Activated CD4-positive, CD25-positive, alpha-beta regulatory T cell treated with anti-CD3 and anti-CD28 coated beads, Interleukin-2, amount 50 U/mL, for 72 hours (primary cell): ENCODE results near the gene NPM1.
"Not testable (repeated sequence)": the region's sequence is repeated elsewhere in the genome, so short reads cannot be mapped to it uniquely, and the experiment has no call there.

Source experiments
- DNase-seq: peaks from one replicate; pipeline ENCODE4 v3.0.0; 2021

Gene NPM1

DNA sequence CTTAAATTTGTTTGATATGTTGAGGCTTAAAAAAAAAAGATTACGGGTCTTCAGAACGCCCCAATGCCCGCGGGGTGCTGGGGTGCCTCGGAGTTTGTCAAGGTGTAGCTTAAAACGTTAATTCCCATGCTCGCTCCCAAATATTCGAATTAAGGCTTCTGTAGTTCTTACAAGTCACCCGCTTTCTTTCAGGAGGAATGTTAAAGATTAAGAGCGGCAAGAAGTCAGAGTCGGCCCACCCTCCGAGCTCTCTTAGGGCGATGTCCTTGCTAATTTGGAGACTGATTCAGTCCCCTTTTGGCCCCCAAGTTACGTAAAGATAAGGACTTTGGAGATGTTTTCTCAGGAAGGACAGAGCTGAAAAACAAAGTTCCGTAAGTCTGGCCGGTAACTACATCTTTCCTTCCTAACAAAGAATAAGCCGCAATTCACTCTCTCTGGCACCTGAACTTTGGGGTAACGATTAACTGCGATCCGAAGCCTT lies 746 bp upstream of the NPM1 start:
- DNase-seq, result no peak

DNA sequence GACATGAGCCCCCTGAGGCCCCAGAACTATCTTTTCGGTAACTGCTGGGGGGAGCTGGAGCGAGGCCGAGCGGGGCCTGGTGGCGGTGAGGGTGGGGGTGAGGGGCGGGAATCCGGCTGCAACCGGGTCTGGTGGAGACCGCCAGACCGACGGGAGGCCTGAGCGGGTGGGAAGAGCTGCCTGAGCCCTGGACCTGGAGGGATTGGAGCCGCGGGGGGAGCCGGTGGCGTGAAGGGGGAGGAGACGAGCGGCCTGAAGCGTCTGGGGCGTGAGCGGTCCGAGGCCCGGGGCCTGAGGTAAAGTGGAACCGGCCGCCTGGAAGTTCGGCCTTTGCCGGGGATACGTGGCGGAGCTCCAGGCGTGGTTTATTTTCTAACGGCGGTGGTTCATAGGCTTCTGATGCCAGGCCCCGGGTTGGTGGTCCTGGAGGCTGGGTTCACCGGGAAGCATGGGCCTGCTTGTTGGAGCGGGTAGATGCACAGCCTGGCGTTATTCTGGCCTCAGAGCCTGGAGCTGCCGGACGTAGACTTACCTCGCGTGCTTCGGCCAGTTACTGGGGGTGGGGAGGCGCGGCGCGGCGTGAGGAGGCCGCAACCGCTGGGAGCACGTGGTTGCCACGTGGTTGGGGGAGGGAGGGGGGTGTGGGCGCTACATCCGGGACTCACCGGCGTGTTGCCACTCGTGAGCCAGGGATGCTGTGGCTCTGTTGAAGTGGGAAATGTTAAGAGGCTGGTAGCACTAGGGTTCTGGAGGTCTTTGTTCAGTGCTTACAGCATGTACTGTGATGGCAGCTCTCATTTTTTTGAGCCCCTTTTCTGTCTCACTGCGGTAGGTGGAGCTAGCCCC lies 544 bp downstream of the NPM1 start:
- peak; percentile 87 for DNase-seq

DNA sequence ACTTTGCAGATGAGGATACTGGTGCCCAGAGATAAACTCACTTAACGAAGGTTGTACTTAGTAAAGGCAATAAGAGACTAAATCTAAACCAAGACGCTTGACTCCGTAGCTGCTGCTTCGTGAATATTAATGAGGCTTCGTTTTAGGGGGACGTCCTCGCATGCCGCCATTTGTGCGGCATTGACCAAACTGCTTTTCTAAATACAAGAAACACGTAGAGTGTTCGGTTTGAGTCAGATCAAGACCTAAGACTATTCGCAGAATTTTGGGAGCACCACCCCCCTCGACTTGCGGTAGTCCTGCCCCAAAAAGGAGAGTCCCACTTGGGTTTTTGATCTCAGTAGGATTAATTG lies 1.1 kb downstream of the NPM1 start:
- peak; percentile 34 for DNase-seq

DNA sequence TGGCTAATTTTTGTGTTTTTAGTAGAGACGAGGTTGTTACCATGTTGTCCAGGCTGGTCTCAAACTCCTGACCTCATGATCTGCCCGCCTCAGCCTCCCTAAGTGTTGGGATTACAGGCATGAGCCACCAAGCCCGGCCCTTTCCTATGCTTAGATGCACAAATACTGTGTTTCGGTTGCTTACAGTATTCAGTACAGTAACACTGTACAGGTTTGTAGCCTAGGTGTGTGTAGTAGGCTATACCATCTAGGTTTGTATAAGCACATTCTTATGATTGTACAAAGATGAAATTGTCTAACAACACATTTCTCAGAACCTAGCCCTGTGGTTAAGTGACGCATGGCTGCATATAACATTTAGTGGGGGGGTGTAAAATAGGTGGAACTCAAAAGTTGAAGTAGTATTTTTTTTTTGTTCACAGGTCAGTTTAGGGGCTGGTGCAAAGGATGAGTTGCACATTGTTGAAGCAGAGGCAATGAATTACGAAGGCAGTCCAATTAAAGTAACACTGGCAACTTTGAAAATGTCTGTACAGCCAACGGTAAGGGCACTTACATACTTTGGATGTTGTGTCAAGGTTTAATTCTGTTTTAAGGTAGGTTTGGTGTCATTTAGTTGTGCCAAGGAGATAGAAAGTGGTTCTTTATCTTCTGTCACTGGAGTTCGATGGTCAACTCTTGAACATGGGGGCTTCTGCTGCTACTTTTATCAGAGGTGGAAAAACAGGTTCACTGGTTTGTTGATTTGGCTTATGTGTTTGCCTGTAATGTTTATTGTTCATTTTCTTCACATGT lies 3.4 kb downstream of the NPM1 start:
- DNase-seq, result no peak

DNA sequence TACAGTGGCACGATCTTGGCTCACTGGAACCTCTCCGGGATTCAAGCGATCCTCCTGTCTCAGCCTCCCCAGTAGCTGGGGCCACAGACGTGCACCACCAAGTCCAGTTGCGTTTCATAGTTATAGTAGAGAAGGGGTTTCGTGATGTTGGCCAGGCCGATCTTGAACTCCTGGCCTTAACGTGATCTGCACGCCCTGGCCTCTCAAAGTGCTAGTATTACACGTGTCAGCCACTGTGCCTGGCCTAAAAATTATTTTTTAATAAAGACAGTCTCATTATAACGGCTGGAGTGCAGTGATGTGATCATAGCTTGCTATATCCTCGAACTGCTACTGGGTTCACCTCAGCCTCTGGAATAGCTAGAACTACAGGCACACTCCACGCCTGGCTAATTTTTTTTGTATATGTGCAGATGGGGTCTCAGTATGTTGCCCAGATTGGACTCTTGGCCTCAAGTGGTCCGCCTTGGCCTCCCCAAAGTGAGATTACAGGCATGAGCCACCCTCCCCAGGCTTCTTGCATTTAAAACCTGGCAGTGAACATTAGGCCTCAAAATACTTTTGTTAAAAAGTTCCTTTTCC lies 4.4 kb downstream of the NPM1 start:
- DNase-seq, result no peak

DNA sequence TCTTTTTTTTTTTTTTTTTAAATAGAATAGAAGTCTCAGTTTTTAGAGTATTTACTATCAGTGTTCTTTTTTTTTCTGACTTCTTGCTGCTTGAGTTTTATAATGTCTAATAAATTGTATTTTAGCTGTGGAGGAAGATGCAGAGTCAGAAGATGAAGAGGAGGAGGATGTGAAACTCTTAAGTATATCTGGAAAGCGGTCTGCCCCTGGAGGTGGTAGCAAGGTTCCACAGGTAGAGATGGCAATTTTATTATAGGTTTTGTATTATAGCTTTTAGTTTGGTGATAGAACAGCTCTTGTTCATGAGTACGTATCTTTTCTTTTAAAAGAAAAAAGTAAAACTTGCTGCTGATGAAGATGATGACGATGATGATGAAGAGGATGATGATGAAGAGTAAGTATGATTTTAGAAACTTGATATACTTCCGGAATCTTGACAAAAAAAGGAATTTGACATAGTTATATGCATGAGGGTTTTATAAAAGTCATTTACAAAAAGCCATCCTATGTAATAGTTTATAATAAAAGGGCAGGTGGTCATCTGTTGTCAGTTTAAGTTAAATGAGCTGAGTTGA lies 5.0 kb downstream of the NPM1 start:
- no peak for DNase-seq

DNA sequence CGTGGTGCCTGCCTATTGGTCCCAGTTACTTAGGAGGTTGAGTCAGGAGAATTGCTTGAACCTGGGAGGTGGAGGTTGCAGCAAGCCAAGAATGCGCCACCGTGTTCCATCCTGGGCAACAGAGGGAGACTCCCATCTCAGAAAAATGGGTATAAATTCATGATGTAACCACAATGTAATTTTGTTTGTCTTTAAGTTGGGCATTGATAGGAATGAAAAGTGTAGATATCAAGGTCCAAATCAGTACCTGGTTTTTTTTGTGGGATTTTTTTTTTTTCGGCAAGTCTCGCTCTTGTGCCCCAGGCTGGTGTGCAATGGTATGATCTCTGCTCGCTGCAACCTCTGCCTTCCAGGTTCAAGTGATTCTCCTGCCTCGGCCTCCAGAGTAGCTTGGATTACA lies 7.4 kb downstream of the NPM1 start:
- no peak for DNase-seq

DNA sequence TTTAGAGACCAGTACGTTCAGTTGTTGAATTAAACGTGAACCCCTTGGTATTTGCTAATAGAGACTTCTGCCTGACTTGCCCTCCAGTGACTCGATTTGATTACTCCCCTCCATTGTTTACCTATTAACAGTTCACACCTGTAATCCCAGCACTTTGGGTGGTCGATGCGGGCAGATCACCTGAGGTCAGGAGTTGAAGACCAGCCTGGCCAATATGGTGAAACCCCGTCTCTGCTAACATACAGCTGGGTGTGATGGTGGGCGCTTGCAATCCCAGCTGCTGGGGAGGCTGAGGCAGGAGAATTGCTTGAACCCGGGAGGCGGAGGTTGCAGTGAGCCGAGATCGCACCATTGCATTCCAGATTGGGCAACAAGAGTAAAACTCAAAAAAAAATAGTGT lies 8.9 kb downstream of the NPM1 start:
- not testable (repeated sequence) for DNase-seq

DNA sequence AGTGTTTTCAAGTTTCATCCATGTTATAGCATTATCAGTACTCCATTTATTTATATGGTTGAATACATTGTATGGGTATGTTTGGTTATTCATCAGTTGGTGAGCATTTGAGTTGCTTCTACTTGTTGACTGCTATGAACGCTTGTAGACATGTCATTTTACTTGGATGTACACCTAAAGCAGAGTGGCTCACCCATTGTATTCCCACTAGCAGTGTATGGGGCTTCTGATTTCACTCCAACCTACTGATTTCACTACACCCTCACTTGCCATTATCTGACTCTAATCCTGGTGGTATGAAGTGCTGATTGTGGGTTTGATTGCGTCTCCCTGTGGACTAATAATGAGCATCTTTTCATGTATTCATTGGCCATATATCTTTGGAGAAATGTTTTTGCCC lies 9.5 kb downstream of the NPM1 start:
- DNase-seq, result no peak

DNA sequence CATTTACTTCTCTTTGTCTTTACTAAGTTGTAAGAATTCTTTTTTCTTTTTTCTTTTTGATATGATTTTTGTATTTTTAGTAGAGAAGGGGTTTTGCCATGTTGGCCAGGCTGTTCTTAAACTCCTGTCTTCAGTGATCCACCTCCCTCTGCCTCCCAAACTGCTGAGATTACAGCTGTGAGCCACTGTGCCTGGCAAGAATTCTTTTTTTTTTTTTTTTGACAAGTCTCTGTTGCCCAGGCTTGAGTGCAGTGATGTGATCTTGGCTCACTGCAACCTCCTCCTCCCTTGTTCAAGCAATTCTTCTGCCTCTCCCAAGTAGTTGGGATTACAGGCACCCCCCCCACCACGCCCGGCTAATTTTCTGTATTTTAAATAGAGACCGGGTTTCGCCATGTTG lies 9.9 kb downstream of the NPM1 start:
- no peak for DNase-seq

DNA sequence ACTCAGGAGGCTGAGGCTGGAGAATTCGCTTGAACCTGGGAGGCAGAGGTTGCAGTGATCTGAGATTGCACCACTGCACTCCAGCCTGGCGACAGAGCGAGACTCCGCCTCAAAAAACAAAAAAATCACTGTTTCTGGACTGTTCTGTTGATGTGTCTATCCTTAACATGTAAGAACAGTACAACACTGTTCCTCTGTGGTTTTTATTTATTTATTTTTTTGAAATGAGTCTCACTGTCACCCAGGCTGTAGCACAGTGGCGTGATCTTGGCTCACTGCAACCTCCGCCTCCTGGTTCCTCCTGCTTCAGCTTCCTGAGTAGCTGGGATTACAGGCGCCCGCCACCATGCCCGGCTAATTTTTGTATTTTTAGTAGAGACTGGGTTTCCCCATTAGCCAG lies 11.0 kb downstream of the NPM1 start:
- not testable (repeated sequence) for DNase-seq

DNA sequence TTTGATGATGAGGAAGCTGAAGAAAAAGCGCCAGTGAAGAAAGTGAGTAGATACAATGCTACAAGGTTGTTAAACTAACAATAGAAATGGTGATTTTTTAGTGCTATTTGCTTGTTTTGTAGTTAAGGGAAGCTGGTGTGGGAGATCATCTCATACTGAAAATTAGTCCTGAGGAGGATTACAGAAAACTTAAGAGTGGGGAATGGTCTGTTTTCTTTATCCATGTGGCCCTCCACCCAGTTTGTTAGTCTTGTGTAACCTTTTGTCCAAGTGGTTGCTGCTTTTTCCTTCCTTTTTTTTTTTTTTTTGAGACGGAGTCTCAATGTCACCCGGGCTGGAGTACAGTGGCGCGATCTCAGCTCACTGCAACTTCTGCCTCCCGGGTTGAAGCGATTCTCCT lies 12.5 kb downstream of the NPM1 start:
- DNase-seq, result no peak

DNA sequence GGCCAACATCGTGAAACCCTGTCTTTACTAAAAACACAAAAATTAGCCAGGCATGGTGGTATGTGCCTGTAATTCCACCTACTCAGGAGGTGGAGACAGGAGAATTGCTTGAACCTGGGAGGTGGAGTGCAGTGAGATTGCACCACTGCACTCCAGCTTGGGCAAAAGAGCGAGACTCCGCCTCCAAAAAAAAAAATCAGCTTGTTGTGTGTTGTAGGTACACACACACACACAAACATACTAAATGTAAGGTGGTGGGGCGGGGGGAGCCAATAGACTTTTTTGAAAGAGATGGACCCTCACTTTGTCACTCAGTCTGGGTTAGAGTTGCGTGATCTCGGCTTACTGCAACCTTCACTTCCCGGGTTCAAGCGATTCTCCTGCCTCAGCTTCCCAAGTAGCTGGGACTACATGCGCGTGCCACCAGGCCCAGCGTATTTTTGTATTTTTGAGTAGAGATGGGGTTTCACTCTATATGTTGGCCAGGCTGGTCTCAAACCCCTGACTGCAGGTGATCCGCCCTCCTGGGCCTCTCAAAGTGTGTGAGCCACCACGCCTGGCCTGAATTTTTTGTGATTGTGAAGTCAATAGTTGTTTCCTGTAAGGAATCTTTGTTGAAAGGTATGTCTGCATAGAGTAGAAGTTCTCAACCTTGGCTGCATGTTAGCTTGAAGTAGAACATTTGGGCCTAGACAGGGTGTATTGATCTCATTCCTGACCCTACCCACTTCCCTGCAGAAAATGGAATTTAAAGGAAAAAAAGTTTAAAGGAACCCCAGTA lies 13.7 kb downstream of the NPM1 start:
- DNase-seq, result no peak

DNA sequence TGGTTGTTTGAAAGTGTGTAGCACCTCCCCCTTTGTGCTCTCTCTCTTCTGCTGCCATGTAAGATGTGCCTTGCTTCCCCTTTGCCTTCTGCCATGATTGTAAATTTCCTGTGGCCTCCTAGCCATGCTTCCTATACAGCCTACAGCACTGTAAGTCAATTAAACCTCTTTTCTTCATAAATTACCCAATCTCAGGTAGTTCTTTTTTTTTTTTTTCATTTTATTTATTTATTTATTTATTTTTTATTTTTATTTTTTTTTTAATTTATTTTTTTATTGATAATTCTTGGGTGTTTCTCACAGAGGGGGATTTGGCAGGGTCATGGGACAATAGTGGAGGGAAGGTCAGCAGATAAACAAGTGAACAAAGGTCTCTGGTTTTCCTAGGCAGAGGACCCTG lies 15.1 kb downstream of the NPM1 start:
- not testable (repeated sequence) for DNase-seq

DNA sequence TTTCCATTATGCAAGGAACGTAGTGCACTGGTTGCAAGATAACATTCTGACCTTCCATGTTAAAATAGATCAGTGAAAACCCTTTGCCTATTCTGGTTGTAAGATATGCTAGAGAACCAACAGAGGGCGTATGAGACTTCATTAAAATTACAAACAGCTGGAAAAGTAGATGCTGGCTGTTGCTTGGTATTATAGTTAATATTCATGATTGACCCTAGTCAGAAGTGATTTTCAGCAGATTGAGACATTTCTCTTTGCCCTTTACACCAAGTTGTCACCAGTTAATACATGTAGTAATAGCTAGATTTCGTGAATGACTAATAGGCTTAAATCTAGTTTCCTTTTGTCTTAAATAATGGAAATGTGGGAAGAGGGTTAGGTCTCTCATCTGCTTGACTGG lies 18.0 kb downstream of the NPM1 start:
- no peak for DNase-seq

DNA sequence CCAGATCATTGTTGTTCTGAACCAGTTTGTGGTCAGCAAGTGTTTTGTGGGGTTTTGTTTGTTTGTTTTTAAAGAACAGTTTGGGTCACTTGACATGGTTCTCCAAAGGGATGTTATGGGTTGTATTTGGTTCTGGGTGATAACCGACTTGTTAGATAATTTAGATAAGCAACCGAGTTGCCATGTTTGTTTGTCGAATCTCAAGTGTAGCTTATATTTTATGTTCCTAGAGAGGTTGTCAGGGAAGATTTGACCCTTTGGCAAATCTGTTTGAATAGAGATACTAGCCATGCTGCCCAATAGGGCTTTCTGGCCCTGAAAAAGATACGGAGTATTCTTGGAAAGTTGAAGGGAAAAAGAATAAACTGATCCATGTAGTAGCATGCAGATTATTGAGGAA lies 19.6 kb downstream of the NPM1 start:
- DNase-seq, result no peak

DNA sequence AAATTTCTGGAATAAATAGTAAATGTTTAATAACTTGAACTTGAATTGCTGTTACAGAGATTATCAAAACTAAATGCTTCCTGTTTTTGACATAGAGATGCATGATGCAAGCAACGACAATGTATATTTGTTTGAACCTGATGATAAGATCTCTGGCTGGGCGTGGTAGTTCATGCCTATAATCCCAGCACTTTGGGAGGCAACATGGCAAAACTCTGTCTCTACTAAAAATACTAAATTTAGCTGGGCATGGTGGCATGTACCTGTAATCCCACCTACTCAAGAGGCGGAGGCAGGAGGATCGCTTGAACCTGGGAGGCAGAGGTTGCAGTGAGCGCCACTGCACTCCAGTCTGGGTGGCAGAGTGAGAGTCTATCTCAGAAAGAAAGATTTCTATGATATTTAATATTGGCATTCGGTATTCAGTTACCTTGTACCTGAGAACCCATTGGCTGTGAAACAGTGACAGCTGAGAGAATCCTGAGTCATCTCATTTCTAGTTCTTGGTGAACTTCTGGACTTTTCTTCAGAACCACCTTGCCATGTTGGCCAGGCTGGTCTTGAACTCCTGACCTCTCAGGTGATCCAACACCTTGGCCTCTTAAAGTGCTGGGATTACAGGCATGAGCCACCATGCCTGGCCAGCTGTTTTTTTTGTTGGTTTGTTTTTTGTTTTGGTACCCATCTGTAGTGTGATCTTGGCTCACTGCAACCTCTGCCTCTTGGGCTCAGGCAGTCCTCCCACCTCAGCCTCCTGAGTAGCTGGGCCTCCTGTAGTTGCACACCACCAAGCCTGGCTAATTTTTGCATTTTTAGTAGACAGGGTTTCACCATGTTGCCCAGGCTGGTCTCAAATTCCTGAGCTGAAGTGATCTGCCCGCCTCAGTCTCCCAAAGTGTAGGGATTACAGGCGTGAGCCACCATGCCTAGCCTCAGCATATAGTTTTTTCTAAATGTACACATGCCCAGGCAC lies 21.8 kb downstream of the NPM1 start:
- DNase-seq, result no peak

DNA sequence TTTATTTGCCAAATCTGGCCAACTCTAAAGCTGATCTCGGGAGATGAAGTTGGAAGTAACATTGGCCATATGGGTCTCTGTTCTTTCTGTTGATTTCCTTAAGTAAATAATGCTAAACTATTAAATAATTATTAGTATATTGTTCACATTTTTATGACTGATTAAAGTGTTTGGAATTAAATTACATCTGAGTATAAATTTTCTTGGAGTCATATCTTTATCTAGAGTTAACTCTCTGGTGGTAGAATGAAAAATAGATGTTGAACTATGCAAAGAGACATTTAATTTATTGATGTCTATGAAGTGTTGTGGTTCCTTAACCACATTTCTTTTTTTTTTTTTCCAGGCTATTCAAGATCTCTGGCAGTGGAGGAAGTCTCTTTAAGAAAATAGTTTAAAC lies 22.5 kb downstream of the NPM1 start:
- DNase-seq, result no peak

DNA sequence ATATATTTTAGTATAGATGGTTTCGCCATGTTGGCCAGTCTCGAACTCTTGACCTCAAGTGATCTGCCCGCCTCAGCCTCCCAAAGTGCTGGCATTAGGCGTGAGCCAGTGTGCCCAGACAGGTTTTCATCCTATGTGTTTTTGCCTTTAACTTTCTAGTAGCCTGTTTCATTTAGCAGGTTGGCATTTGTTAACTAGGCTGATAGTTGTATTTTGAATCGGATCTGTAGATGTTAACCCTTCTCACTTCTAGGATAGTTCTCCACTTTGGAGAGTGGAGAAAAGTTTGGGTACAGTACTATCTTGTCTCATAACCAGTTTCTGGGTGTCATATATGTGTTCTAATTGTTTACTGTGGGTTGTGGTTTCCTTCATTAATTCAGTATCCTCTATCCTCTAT lies 24.5 kb downstream of the NPM1 start:
- DNase-seq, result no peak

DNA sequence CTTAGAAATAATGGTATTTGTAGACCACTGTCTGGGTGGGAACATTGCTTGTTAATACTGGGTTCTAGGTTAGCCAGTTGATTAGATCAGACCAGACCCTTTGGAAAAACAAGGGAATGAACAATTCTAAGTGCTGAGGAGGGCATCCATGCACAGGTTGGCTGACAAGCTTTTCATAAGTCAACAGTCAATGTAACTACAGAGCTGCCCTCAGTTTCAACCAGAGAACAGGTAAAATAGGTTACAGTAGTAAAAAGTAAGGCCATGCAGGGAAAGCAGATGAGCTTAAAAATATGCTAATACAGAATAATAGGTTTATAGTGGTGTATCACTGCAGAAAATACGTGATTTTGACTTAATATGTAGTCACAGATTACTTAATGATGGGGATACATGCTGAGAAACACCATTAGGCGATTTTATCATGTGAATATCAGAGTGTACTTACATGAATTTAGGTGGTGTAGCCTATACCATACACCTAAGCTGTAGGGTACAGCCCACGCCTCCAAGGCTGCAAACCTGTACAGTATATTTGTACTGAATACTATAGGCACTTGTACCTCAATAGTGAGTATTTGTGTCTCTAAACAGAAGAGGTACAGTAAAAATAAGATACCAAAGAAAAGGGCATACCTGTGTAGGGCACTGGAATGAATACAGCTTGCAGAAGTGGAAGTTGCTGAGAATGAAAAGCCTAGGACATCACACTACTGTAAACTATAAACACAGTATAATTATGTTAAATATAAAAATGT lies 25.7 kb downstream of the NPM1 start:
- no peak for DNase-seq

DNA sequence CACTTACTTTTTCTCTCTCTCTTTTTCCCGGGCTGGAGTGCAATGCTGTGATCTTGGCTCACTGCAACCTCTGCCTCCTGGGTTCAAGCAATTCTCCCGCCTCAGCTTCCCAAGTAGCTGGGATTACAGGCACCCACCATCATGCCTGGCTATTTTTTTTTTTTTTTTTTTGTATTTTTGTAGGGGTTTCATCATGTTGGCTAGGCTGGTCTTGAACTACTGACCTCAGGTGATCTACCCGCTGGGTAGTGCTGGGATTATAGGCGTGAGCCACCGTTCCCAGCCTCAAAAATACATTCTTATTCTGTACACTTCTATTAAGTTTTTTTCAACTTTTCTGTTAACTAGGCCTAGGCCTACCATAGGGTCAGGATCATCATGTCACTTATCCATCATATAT lies 26.3 kb downstream of the NPM1 start:
- not testable (repeated sequence) for DNase-seq
